Bronchial epithelial cell (primary cell): Measurements from ENCODE around the gene ACOXL. TPM values are rescaled to one million over a fixed set of nuclear protein-coding genes. Genes with fewer than 3 reads are reported as not detected.

Experiments used
- DNase-seq: peaks from one replicate; pipeline ENCODE4 v3.0.0-alpha.2; 2010; ENCODE audit warnings: low read depth
- FAIRE-seq: peaks from 2 replicates; lab custom pipeline; 2011; peaks lifted over from hg19 to GRCh38; lab: Jason Lieb, UNC
- H3K27me3 ChIP-seq: 2 replicates; pipeline ENCODE4 v1.5.1; 2011; ENCODE audit warnings: low read length; ENCODE audit not compliant: control insufficient read depth, insufficient read depth
- H3K36me3 ChIP-seq: 2 replicates; pipeline ENCODE4 v1.5.1; 2011; ENCODE audit warnings: low read length; ENCODE audit not compliant: control insufficient read depth, insufficient read depth
- H3K4me3 ChIP-seq: 2 replicates; pipeline ENCODE4 v1.5.1; 2011; ENCODE audit warnings: mild to moderate bottlenecking, low read depth, low read length, control low read depth
- total RNA-seq: library from RNA; depleted of rRNA; stranded (reverse); fragments of >200 nt; gene quantifications from 2 replicates; pipeline ENCODE4 v1.2.1, GENCODE V29; 2014
- TF ChIP-seq, protein P1 (sequence below): IDR thresholded peaks from 2 replicates; pipeline ENCODE4 v1.5.1; 2011; ENCODE audit warnings: mild to moderate bottlenecking, moderate library complexity, low read length, control low read depth, inconsistent platforms; ENCODE audit not compliant: insufficient read depth, severe bottlenecking

Gene ACOXL
- total RNA-seq, 1 donor from 2014 or later: not detected

- Histone ChIP-seq H3K27me3 (peaks cover 1% of the 10 kb centered on the region), H3K36me3 (no peaks in the 10 kb centered on the region), H3K4me3 (no peak overlapping the region)
- DNase-seq (peak; percentile 15), FAIRE-seq (no peak)
- TF ChIP-seq, protein P1, sequence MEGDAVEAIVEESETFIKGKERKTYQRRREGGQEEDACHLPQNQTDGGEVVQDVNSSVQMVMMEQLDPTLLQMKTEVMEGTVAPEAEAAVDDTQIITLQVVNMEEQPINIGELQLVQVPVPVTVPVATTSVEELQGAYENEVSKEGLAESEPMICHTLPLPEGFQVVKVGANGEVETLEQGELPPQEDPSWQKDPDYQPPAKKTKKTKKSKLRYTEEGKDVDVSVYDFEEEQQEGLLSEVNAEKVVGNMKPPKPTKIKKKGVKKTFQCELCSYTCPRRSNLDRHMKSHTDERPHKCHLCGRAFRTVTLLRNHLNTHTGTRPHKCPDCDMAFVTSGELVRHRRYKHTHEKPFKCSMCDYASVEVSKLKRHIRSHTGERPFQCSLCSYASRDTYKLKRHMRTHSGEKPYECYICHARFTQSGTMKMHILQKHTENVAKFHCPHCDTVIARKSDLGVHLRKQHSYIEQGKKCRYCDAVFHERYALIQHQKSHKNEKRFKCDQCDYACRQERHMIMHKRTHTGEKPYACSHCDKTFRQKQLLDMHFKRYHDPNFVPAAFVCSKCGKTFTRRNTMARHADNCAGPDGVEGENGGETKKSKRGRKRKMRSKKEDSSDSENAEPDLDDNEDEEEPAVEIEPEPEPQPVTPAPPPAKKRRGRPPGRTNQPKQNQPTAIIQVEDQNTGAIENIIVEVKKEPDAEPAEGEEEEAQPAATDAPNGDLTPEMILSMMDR: no peak
These were observed 250.8 kb downstream of the ACOXL start for GRCh38 chr2:110983133-110983532.

- H3K36me3 ChIP-seq: no peaks in the 10 kb centered on the region
- FAIRE-seq: no peak
- peaks cover 1% of the 10 kb centered on the region for H3K27me3 ChIP-seq
- TF ChIP-seq, protein P1: no peak
- H3K4me3 ChIP-seq: no peak overlapping the region
- DNase-seq: no peak
These were observed 252.5 kb downstream of the ACOXL start for GRCh38 chr2:110984694-110985490.

DNA sequence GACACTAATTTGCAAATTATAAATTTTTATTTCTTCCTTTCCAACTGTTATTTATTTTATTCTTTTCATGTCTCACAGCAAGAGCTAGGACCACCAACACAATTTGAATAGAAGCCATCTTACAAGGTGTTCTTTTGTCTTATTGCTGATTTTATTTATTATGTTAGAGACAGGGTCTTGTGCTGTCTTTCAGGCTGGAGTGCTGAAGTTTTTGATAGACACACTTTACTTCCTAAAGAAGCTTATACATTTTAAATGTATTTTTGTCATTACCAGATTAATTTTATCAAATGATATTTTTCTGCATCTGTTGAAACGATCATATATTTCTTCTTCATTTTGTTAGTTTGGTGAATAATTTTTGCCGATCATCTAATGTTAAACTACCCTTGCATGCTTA is 258.1 kb downstream of the ACOXL start:
- FAIRE-seq (no peak), DNase-seq (no peak)
- Histone ChIP-seq H3K4me3 (no peak overlapping the region), H3K36me3 (no peaks in the 10 kb centered on the region), H3K27me3 (no peaks in the 10 kb centered on the region)
- TF ChIP-seq, protein P1: no peak

DNA sequence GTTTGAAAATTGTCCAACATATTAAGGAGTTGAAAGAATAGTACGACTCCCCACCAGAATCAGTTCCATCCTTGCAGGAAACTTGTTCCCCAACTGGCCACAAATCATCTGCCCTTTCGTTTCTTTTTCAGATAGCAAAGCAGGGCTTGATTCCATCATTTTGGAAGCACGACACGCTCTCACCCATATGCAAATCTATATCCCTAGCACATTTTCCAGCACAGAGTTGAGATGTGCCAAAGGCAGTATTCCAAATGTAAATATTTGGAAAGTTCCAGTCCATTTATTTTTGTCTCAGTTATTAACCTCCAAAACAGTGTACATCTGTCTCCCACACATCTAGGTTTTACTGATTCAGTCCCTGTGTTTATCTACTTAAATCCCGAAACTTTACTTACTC is 259.5 kb downstream of the ACOXL start:
- TF ChIP-seq, protein P1: no peak
- DNase-seq: no peak
- H3K4me3 ChIP-seq: no peak overlapping the region
- no peak for FAIRE-seq
- no peaks in the 10 kb centered on the region for H3K27me3 ChIP-seq
- no peaks in the 10 kb centered on the region for H3K36me3 ChIP-seq

DNA sequence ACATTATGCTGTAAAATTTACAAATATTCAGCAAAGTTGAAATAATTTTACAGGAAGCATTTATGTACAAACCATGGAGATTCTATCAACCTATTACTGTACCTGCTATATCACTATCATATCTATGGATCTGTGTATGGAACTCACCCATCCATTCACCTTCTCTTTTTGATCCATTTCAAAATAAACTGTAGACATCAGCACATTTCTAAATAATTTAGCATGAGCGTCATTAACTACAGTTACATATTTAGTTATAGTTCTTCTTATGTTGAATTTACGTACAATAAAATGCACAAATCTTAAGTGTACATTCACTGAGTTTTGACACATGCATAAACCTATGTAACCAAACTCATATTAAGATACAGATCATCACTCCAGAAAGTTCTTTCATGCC is 260.5 kb downstream of the ACOXL start:
- FAIRE-seq (no peak), DNase-seq (no peak)
- Histone ChIP-seq H3K36me3 (no peaks in the 10 kb centered on the region), H3K27me3 (no peaks in the 10 kb centered on the region), H3K4me3 (no peak overlapping the region)
- TF ChIP-seq, protein P1: no peak
